ENCODE measurements around the gene SLC41A3.
"Not testable (repeated sequence)": the region's sequence is repeated elsewhere in the genome, so short reads cannot be mapped to it uniquely, and the experiment has no call there.

Gene SLC41A3

GRCh38 chr3:126070146-126070545 is 13.8 kb downstream of the SLC41A3 start:
- H4K20me1 ChIP-seq (ENCODE audit: insufficient read depth, low read length), result no peaks in the 10 kb centered on the region
- no peaks in the 10 kb centered on the region for H3K79me2 ChIP-seq (ENCODE audit: insufficient read depth, low read length)
- no peak overlapping the region for H3K27ac ChIP-seq (ENCODE audit: low read depth, low read length, poor library complexity, severe bottlenecking)
- H3K9me3 ChIP-seq (ENCODE audit: low read length), result no peaks in the 10 kb centered on the region
- H3K36me3 ChIP-seq (ENCODE audit: insufficient read depth, low read length), result peaks cover 3% of the 10 kb centered on the region; the same call in 1 of the 2 replicates
- H3K4me1 ChIP-seq (ENCODE audit: insufficient read depth, low read length, severe bottlenecking), result no peaks in the 10 kb centered on the region
- no peak overlapping the region for H3K4me2 ChIP-seq (ENCODE audit: low read length)
- no peaks in the 10 kb centered on the region for H3K9me2 ChIP-seq (ENCODE audit: low read depth, low read length)
- no peaks in the 10 kb centered on the region for H3K27me3 ChIP-seq (ENCODE audit: insufficient read depth, low read length)
- no peak overlapping the region for H3K9ac ChIP-seq (ENCODE audit: low read length)
- no peak overlapping the region for H2AFZ ChIP-seq (ENCODE audit: low read length)
- no peak for TF ChIP-seq EZH2 (IDR thresholded peaks at IDR 0.05; ENCODE audit: borderline replicate concordance, low read length)
- no peak for TF ChIP-seq CTCF (IDR thresholded peaks at IDR 0.05; ENCODE audit: low read length)
- no peaks in the 10 kb centered on the region for H3F3A ChIP-seq (ENCODE audit: insufficient read depth, low read length)
- no peak overlapping the region for H3K4me3 ChIP-seq (ENCODE audit: low read depth, low read length, poor library complexity, severe bottlenecking)

GRCh38 chr3:126067959-126068358 is 16.0 kb downstream of the SLC41A3 start:
- no peaks in the 10 kb centered on the region for H3K79me2 ChIP-seq (ENCODE audit: insufficient read depth, low read length)
- no peak overlapping the region for H3K4me3 ChIP-seq (ENCODE audit: low read depth, low read length, poor library complexity, severe bottlenecking)
- H3K27ac ChIP-seq (ENCODE audit: low read depth, low read length, poor library complexity, severe bottlenecking), result no peak overlapping the region
- no peak overlapping the region for H3K9ac ChIP-seq (ENCODE audit: low read length)
- TF ChIP-seq CTCF (IDR thresholded peaks at IDR 0.05; ENCODE audit: low read length) (no peak), EZH2 (IDR thresholded peaks at IDR 0.05; ENCODE audit: borderline replicate concordance, low read length) (no peak)
- H4K20me1 ChIP-seq (ENCODE audit: insufficient read depth, low read length), result no peaks in the 10 kb centered on the region
- H3K4me1 ChIP-seq (ENCODE audit: insufficient read depth, low read length, severe bottlenecking), result peaks cover 4% of the 10 kb centered on the region
- no peaks in the 10 kb centered on the region for H3F3A ChIP-seq (ENCODE audit: insufficient read depth, low read length)
- no peaks in the 10 kb centered on the region for H3K9me3 ChIP-seq (ENCODE audit: low read length)
- H2AFZ ChIP-seq (ENCODE audit: low read length), result no peak overlapping the region
- H3K27me3 ChIP-seq (ENCODE audit: insufficient read depth, low read length), result no peaks in the 10 kb centered on the region
- peaks cover 3% of the 10 kb centered on the region; the same call in 1 of the 2 replicates for H3K36me3 ChIP-seq (ENCODE audit: insufficient read depth, low read length)
- H3K9me2 ChIP-seq (ENCODE audit: low read depth, low read length), result no peaks in the 10 kb centered on the region
- H3K4me2 ChIP-seq (ENCODE audit: low read length), result no peak overlapping the region

GRCh38 chr3:126066676-126067075 is 17.2 kb downstream of the SLC41A3 start:
- H3K9ac ChIP-seq (ENCODE audit: low read length); H3K79me2 ChIP-seq (ENCODE audit: insufficient read depth, low read length); H3K4me1 ChIP-seq (ENCODE audit: insufficient read depth, low read length, severe bottlenecking); H3F3A ChIP-seq (ENCODE audit: insufficient read depth, low read length); H3K4me3 ChIP-seq (ENCODE audit: low read depth, low read length, poor library complexity, severe bottlenecking); H3K27me3 ChIP-seq (ENCODE audit: insufficient read depth, low read length); H3K9me2 ChIP-seq (ENCODE audit: low read depth, low read length); H3K27ac ChIP-seq (ENCODE audit: low read depth, low read length, poor library complexity, severe bottlenecking); H2AFZ ChIP-seq (ENCODE audit: low read length); H4K20me1 ChIP-seq (ENCODE audit: insufficient read depth, low read length); H3K36me3 ChIP-seq (ENCODE audit: insufficient read depth, low read length); H3K4me2 ChIP-seq (ENCODE audit: low read length); H3K9me3 ChIP-seq (ENCODE audit: low read length): not testable (repeated sequence)

GRCh38 chr3:126065876-126066275 is 18.0 kb downstream of the SLC41A3 start:
- Histone ChIP-seq H3K79me2 (ENCODE audit: insufficient read depth, low read length) (no peaks in the 10 kb centered on the region), H3K4me2 (ENCODE audit: low read length) (no peak overlapping the region), H3K27me3 (ENCODE audit: insufficient read depth, low read length) (no peaks in the 10 kb centered on the region), H3K9me3 (ENCODE audit: low read length) (no peaks in the 10 kb centered on the region), H2AFZ (ENCODE audit: low read length) (no peak overlapping the region), H3K4me3 (ENCODE audit: low read depth, low read length, poor library complexity, severe bottlenecking) (no peak overlapping the region), H3F3A (ENCODE audit: insufficient read depth, low read length) (no peaks in the 10 kb centered on the region), H3K36me3 (ENCODE audit: insufficient read depth, low read length) (no peaks in the 10 kb centered on the region), H3K4me1 (ENCODE audit: insufficient read depth, low read length, severe bottlenecking) (peaks cover 4% of the 10 kb centered on the region), H3K9ac (ENCODE audit: low read length) (no peak overlapping the region), H3K9me2 (ENCODE audit: low read depth, low read length) (no peaks in the 10 kb centered on the region), H4K20me1 (ENCODE audit: insufficient read depth, low read length) (no peaks in the 10 kb centered on the region), H3K27ac (ENCODE audit: low read depth, low read length, poor library complexity, severe bottlenecking) (no peak overlapping the region)
- TF ChIP-seq EZH2 (IDR thresholded peaks at IDR 0.05; ENCODE audit: borderline replicate concordance, low read length) (no peak), CTCF (IDR thresholded peaks at IDR 0.05; ENCODE audit: low read length) (no peak)
